OCI-LY7 (cell line): Measurements from ENCODE around the gene ARMC12. TPM values are rescaled to one million over a fixed set of nuclear protein-coding genes. Genes with fewer than 3 reads are reported as not detected.

Experiments
- BruUV-seq: library from RNA; stranded (reverse); fragments of 400-500 nt; replicated peaks from 2 replicates; lab custom pipeline; 2021; lab: Mats Ljungman, UMichigan
- CTCF ChIA-PET: fragments of 300-600 bp; sonication (Branson Sonifier 250); formaldehyde crosslinking; loops from one replicate; lab custom pipeline; 2022; ENCODE audit warnings: antibody characterized with exemption; ENCODE audit not compliant: unreplicated experiment; lab: Charles Lee
- POLR2A ChIA-PET: fragments of 300-600 bp; sonication (Branson Sonifier 250); formaldehyde crosslinking; loops from one replicate; lab custom pipeline; 2022; ENCODE audit warnings: antibody characterized with exemption; lab: Charles Lee
- DNase-seq: peaks from one replicate; pipeline ENCODE4 v3.0.0-alpha.2; 2015; ENCODE audit warnings: low spot score
- H2AFZ ChIP-seq: fragments of 200-600 bp; sonication (generic), shearing (Covaris generic); 2 replicates; pipeline ENCODE4 v1.6.1; 2014; ENCODE audit warnings: mild to moderate bottlenecking, antibody characterized with exemption, low read length, moderate library complexity
- H3K27ac ChIP-seq: fragments of 200-600 bp; sonication (generic); 2 replicates; pipeline ENCODE4 v1.5.1; 2014; ENCODE audit warnings: mixed run types, low read depth, mild to moderate bottlenecking, moderate library complexity, low read length, inconsistent platforms; ENCODE audit not compliant: poor library complexity, severe bottlenecking
- H3K36me3 ChIP-seq: fragments of 200-600 bp; sonication (generic); 2 replicates; pipeline ENCODE4 v1.6.1; 2014; ENCODE audit warnings: mild to moderate bottlenecking, antibody characterized with exemption, low read length, moderate library complexity, mixed read lengths; ENCODE audit not compliant: insufficient read depth
- H3K4me1 ChIP-seq: fragments of 200-600 bp; sonication (generic); 2 replicates; pipeline ENCODE4 v1.5.1; 2014; ENCODE audit warnings: mild to moderate bottlenecking, low read length; ENCODE audit not compliant: insufficient read depth, poor library complexity, severe bottlenecking
- H3K4me2 ChIP-seq: fragments of 200-600 bp; sonication (generic); 2 replicates; pipeline ENCODE4 v1.6.1; 2014; ENCODE audit warnings: mild to moderate bottlenecking, low read length
- H3K4me3 ChIP-seq: fragments of 200-600 bp; sonication (generic); 2 replicates; pipeline ENCODE4 v1.5.1; 2014; ENCODE audit warnings: mild to moderate bottlenecking, low read depth, low read length; ENCODE audit not compliant: poor library complexity, severe bottlenecking
- H3K79me2 ChIP-seq: fragments of 200-600 bp; sonication (generic); 2 replicates; pipeline ENCODE4 v1.6.1; 2016; ENCODE audit warnings: low read depth, mild to moderate bottlenecking, low read length, moderate library complexity, mixed read lengths; ENCODE audit not compliant: insufficient read depth
- H3K9me2 ChIP-seq: fragments of 200-600 bp; sonication (generic); 2 replicates; pipeline ENCODE4 v1.6.1; 2016; ENCODE audit warnings: mild to moderate bottlenecking, low read length, mixed read lengths; ENCODE audit not compliant: insufficient read depth
- H3K9me3 ChIP-seq: fragments of 200-600 bp; sonication (generic); 2 replicates; pipeline ENCODE4 v1.6.1; 2014; ENCODE audit warnings: mild to moderate bottlenecking, mixed run types, low read length, mixed read lengths
- H4K20me1 ChIP-seq: fragments of 200-600 bp; sonication (generic); 2 replicates; pipeline ENCODE4 v1.6.1; 2014; ENCODE audit warnings: mild to moderate bottlenecking, antibody characterized with exemption, low read length, moderate library complexity, mixed read lengths; ENCODE audit not compliant: insufficient read depth
- EZH2phosphoT487 ChIP-seq: fragments of 200-600 bp; sonication (generic); IDR thresholded peaks from 2 replicates; pipeline ENCODE4 v1.6.1; 2018; ENCODE audit warnings: low read depth, borderline replicate concordance, mild to moderate bottlenecking, mixed run types, antibody characterized with exemption, low read length, moderate library complexity, mixed read lengths
- intact Hi-C: fragments of 100-400 bp; cut with micrococcal nuclease; formaldehyde crosslinking; loops from one replicate; pipeline ENCODE4 v1.10.0; 2022; ENCODE audit not compliant: unreplicated experiment
- total RNA-seq, 2 experiments: library from RNA; depleted of rRNA in 1 of 2; stranded (reverse); fragments of >200 nt in 1 of 2; shearing (Covaris generic) in 1 of 2; gene quantifications; 2 replicates each; pipeline ENCODE4 v1.2.3, GENCODE V29; 2014 to 2022
- TF ChIP-seq, protein P1 (sequence below): fragments of 200-600 bp; sonication (generic); conservative IDR thresholded peaks from 2 replicates; pipeline ENCODE4 v1.5.1; 2014; ENCODE audit warnings: mild to moderate bottlenecking, antibody characterized with exemption, low read length, moderate library complexity, mixed read lengths

Gene ARMC12
- total RNA-seq, 2 experiments from 2014 or later = 3.4 to 4.9 TPM

- no peaks in the 10 kb centered on the region for H3K36me3 ChIP-seq
- ChIA-PET POLR2A (interaction anchor here (1.2 kb wide), 1 partner anchor 153 kb away, joined by 3 read pairs; no protein-coding TSS in a partner anchor), CTCF (no interaction called here)
- no peak overlapping the region for H3K27ac ChIP-seq
- no peaks in the 10 kb centered on the region for H4K20me1 ChIP-seq
- no peak for TF ChIP-seq EZH2phosphoT487
- TF ChIP-seq, protein P1, sequence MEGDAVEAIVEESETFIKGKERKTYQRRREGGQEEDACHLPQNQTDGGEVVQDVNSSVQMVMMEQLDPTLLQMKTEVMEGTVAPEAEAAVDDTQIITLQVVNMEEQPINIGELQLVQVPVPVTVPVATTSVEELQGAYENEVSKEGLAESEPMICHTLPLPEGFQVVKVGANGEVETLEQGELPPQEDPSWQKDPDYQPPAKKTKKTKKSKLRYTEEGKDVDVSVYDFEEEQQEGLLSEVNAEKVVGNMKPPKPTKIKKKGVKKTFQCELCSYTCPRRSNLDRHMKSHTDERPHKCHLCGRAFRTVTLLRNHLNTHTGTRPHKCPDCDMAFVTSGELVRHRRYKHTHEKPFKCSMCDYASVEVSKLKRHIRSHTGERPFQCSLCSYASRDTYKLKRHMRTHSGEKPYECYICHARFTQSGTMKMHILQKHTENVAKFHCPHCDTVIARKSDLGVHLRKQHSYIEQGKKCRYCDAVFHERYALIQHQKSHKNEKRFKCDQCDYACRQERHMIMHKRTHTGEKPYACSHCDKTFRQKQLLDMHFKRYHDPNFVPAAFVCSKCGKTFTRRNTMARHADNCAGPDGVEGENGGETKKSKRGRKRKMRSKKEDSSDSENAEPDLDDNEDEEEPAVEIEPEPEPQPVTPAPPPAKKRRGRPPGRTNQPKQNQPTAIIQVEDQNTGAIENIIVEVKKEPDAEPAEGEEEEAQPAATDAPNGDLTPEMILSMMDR = no peak
- H3K4me1 ChIP-seq = no peaks in the 10 kb centered on the region
- no peak overlapping the region for H3K4me2 ChIP-seq
- no peak overlapping the region for H2AFZ ChIP-seq
- DNase-seq = no peak
- intact Hi-C loops = no loop called here
- no peaks in the 10 kb centered on the region for H3K9me3 ChIP-seq
- no peak overlapping the region for H3K4me3 ChIP-seq
- H3K9me2 ChIP-seq = no peaks in the 10 kb centered on the region
- H3K79me2 ChIP-seq = no peaks in the 10 kb centered on the region
- no TSS peak for BruUV-seq
Measured at GRCh38 chr6:35795453-35796071, 58.7 kb downstream of the ARMC12 start.

DNA sequence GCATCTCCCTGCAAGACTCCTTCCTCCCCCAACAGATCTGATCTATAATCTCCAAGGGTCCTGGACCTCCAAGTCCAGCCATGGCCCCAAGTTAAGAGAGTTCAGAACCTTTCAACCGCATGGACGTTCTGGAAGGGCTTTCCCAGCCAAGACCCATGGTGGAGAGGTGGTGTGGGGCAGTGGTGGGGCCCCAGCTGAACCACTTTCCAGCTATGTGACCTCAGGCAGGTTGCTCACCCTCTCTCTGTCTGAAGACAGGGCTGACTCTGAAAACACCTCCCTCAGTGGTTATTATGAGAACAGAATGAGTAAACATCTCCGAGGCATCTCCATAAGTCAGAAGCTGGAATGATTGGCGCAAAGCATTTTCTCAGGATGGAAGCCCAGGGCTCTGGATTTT is 59.4 kb downstream of the ARMC12 start:
- H3K9me2 ChIP-seq = no peaks in the 10 kb centered on the region
- intact Hi-C loops = no loop called here
- no peak overlapping the region for H3K4me3 ChIP-seq
- no peaks in the 10 kb centered on the region for H3K36me3 ChIP-seq
- H4K20me1 ChIP-seq = no peaks in the 10 kb centered on the region
- no peaks in the 10 kb centered on the region for H3K4me1 ChIP-seq
- no peaks in the 10 kb centered on the region for H3K79me2 ChIP-seq
- no peak overlapping the region for H3K4me2 ChIP-seq
- DNase-seq = no peak
- no peaks in the 10 kb centered on the region for H3K9me3 ChIP-seq
- ChIA-PET POLR2A (interaction anchor here (0.6 to 1.2 kb wide), 3 partner anchors 133 to 189 kb away, joined by 3 read pairs; no protein-coding TSS in a partner anchor), CTCF (no interaction called here)
- H3K27ac ChIP-seq = no peak overlapping the region
- TF ChIP-seq, protein P1 = no peak
- no peak for TF ChIP-seq EZH2phosphoT487
- H2AFZ ChIP-seq = no peak overlapping the region
- no TSS peak for BruUV-seq

DNA sequence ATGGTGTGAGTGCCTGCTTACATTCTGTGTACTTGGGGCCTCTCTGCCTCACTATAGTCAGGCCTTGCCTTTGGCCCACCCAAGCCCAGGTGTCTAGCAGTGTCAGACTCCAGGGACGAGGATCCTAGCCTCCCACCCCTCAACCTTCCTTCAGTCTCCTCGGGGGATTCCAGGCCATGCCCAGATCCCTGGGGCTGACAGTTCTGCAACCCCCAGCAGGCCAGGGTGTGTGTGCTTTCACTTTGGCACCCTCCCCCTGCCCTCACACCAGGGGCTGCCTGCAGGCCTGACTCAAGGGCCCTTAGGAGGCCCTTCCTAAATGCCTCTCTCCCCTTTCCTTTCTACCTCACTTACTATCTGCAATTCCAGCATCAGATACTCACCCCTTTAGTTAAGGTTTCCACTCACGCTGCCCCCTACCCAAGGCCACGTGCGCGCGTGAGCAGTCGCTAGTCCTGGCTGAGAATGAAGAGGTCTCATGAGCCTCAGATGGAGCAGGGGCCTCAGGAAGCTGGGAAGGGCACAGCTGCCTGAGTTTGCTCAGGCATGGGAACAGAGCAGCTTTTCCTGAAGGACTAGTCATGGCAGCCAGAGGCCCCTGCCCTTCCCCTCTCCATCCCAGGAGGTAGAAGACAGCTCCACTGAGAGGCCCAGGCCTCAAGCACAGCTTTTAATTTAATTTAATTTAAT is 61.1 kb downstream of the ARMC12 start:
- no peaks in the 10 kb centered on the region for H3K79me2 ChIP-seq
- TF ChIP-seq EZH2phosphoT487 = no peak
- TF ChIP-seq, protein P1 = no peak
- H3K27ac ChIP-seq = no peak overlapping the region
- H4K20me1 ChIP-seq = no peaks in the 10 kb centered on the region
- H3K4me2 ChIP-seq = no peak overlapping the region
- POLR2A ChIA-PET = interaction anchor here (0.6 kb wide), 1 partner anchor 544 kb away, joined by 4 read pairs; no protein-coding TSS in a partner anchor
- no peak overlapping the region for H3K4me3 ChIP-seq
- CTCF ChIA-PET = no interaction called here
- no peak for DNase-seq
- H3K9me2 ChIP-seq = no peaks in the 10 kb centered on the region
- no peaks in the 10 kb centered on the region for H3K36me3 ChIP-seq
- no TSS peak for BruUV-seq
- H3K9me3 ChIP-seq = no peaks in the 10 kb centered on the region
- H3K4me1 ChIP-seq = no peaks in the 10 kb centered on the region
- no peak overlapping the region for H2AFZ ChIP-seq
- intact Hi-C loops = no loop called here
